Right lobe of liver (tissue), 4 donors: ENCODE results near the gene ARHGEF40.

Source experiments
- POLR2A ChIP-seq: fragments of 450-650 bp; IDR thresholded peaks from one replicate; pipeline ENCODE4 v1.6.1; 2017; ENCODE audit warnings: antibody characterized with exemption, mild to moderate bottlenecking
- TF ChIP-seq, protein P1 (sequence below), 4 donors: fragments of 200-600 bp in 3 of 4; fragments of 450-650 bp in 1 of 4; IDR thresholded peaks; one replicate each; pipeline versions ENCODE4 v1.5.1 to v1.8.0; 2016 to 2022; ENCODE audit warnings: antibody characterized with exemption in 4 of 4, mild to moderate bottlenecking in 2 of 4
- donor health status: DM: no; HTN: no; CAD: no.
- donor health status: DM: no; HTN: no; CAD: no.
- donor health status: DM: no; HTN: yes; CAD: no.

DNA sequence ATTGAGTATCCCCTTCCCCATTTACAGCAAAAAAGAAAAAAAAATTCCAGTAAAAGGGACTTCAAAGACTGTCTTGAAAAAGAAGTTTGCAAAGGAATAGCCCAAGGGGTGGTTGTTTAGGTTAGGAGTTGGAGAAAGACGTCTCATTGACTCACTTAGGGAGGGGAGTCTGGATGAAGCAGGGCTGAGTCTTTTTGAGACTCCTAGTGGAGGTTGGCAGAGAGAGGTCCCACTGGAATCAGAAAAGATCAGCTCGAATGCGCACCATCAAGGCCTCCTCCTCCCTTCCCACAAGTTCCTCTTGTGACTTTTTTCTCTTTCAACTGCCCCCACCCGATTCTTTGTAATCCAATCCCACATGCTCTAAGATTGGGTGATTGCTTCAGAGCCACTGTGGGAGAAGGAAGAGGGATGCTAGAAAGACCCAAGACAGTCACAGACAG lies 1.9 kb downstream of the ARHGEF40 start:
- TF ChIP-seq, protein P1, sequence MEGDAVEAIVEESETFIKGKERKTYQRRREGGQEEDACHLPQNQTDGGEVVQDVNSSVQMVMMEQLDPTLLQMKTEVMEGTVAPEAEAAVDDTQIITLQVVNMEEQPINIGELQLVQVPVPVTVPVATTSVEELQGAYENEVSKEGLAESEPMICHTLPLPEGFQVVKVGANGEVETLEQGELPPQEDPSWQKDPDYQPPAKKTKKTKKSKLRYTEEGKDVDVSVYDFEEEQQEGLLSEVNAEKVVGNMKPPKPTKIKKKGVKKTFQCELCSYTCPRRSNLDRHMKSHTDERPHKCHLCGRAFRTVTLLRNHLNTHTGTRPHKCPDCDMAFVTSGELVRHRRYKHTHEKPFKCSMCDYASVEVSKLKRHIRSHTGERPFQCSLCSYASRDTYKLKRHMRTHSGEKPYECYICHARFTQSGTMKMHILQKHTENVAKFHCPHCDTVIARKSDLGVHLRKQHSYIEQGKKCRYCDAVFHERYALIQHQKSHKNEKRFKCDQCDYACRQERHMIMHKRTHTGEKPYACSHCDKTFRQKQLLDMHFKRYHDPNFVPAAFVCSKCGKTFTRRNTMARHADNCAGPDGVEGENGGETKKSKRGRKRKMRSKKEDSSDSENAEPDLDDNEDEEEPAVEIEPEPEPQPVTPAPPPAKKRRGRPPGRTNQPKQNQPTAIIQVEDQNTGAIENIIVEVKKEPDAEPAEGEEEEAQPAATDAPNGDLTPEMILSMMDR (IDR thresholded peaks at IDR 0.05), result no peak
- no peak for TF ChIP-seq POLR2A
